NCI-H2227 (cell line): ENCODE measurements around the gene MZT2B.
"Not testable (repeated sequence)": the region's sequence is repeated elsewhere in the genome, so short reads cannot be mapped to it uniquely, and the experiment has no call there.

Experiments used
- DNase-seq: peaks from one replicate; lab custom pipeline; 2025; ENCODE audit not compliant: unreplicated experiment; lab: John Stamatoyannopoulos, UW

MZT2B gene

DNA sequence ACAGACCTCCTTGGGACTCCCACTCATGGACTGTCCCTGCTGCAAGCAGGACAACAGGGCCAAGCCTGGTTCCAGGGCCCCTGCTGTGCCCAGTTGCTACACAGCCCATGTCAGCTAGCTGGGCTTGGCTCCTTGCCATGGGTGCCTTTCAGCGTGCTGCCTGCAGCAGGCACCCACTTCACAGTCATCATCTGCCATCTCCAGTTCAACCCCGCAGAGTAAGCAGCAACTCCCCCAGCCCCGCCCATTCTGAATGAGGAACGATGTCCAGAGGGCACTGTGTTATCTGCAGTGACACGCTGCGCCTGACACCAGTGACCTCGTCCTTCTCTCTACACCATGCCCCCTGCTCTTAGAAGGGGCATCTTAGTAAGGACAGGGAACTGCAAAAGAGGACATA, 20.5 kb downstream of the MZT2B start:
- not testable (repeated sequence) for DNase-seq

DNA sequence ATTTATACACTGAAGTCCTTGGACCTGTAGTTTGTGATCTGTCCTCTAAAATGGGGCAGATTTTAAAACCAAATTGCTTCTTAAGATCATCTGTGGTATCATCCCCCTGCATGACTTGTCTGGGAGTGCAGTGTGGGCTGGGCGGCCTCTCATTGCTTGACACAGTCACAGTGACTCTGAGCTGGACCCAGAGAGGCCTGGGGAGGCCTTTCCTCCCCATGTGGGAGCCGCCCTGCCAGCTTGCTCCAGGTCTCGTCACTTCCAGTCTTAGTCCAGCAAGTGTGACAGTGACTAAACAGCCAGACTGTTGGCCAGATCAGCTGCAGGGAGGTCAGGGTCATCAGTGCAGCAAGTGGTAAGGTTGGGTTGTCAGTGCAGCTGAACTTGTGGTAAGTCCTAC, 21.1 kb downstream of the MZT2B start:
- not testable (repeated sequence) for DNase-seq

DNA sequence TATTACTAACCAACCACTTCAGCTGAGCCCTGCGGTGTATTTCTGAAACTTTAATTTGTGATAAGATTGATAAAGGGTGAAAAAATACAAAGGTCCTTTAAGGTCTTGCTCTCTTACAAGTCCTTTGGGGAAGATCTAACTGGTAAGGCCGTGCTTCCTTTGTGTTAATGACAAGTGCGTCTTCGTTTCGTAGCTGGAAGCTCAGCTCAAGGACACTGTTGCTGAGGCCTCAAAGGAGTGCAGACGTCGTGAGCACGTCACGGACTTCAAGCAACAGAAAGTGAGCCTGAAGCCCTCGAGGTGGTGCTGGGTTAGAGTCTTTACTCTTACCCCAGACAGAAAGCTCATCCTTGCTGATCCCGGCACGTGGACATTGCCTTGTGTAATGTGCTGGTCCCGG, 25.0 kb downstream of the MZT2B start:
- not testable (repeated sequence) for DNase-seq

DNA sequence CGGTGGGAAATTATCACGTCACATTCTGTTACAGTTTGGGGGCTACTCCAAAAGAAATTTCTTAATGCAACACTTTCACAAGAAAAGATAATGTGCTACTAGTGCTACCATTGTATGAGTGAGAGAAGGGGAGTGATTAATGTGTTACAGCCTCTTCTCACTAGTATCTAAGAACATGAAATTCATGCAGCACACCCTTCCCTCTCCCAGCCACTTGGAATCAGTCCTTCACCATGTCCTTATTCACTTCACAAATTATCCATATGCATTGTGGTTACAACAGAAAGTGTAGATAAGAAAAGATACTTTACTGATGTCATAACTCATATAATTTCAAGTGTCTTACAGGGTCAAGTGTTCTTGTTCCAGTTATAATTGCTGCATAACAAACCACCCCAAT, 37.1 kb downstream of the MZT2B start:
- DNase-seq: not testable (repeated sequence)

DNA sequence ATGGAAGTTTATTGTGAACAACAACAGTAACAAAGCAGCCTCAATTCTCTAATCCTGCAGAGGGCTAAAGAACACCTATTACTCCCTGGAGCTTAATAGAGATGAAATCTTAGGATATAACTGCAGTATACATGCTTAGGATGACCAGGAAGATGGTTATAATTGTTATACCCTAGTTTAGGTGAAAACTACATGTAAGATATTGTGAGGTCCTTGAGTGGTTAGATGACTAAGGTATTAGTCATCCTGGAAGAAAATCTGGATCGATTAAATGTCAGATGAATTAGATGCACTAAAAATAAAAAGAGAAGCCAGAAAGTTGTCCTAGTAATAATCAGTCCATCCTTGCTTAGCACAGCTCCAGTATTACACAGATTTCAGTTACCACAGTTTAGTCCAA, 38.4 kb downstream of the MZT2B start:
- DNase-seq: not testable (repeated sequence)

DNA sequence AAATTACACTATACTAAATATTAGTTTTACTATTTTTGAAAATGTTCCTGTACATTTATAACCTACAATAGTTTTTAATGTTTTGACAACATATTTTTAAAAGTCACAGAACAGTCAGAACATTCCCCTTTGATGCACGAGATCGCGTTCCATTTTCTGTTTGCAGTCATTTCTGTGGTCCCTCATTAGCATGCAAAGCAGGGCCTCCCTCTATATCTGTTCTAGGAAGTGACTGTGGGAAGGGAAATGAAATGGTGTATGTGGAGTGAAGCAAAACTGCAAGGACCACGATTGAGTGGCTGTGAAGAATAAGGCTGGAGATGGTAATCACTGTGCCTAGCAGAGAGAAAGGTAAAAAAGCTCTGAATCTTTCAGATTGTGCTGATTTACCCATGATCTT, 40.5 kb downstream of the MZT2B start:
- not testable (repeated sequence) for DNase-seq

DNA sequence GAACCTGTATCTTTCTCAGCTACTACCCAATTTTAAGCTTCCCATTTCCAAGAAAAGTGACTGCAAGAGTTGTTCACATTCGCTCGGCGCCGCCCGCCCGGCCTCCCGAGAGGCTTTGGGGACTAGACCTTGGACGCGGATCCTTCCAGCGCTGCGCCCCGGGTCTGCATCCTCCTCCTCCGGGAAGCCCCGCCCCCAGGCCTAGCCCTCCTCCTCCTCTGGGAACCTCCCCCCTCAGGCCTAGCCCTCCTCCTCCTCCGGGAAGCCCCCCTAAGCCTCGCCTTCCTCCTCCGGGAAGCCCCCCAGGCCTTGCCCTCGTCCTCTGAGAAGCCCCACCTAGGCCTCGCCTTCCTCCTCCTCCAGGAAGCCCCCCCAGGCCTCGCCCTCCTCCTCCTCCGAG, 45.9 kb downstream of the MZT2B start:
- DNase-seq: not testable (repeated sequence)

DNA sequence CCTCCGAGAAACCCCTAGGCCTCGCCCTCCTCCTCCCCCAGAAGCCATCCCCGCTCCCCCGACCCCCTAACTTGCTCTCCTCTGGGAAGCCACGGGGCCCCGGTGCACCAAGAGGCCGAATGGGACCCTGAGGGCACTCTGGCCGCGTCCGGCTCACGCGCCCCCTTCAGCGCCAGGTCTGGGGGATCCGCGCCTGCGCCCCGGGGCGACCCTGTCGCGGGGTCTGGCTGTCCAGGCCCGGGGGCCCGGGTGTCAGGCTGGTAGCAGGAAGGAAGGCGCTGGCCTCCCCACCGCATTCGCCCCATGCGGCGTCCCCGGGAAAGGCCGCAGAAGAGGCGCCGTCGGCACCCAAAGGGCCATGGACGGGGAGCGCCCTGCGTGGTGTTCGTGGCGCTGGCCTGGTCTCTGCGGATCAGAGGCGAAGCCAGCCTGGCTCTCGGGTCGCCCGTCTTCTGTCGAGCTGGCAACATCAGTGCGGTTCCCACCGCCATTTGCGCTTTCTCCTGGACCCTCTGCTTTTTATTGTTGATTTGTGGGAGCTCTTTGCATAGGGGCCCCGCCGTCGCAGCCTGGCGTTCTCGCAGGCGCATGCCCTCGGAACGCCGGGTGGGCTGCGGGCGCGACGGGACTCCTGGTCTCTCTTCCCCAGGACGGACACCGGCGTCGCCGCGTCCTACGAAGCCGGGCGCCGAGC, 46.6 kb downstream of the MZT2B start:
- DNase-seq: not testable (repeated sequence)

DNA sequence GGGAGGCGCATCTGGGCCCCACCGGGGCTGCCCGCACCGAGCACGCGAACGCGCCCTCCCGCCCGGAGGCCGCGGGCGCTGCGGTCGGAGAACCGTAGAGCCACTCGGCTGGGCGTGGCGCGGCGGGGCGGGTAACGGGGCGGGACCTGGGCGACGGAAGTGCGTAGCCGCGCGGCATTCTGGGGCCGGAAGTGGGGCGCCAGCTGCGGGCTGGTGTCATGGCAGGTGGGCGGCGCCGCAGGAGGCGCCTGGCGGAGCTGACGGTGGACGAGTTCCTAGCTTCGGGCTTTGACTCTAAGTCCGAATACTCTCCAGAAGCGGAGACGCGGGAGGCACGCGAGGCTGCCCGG, 47.1 kb downstream of the MZT2B start:
- DNase-seq: not testable (repeated sequence)

DNA sequence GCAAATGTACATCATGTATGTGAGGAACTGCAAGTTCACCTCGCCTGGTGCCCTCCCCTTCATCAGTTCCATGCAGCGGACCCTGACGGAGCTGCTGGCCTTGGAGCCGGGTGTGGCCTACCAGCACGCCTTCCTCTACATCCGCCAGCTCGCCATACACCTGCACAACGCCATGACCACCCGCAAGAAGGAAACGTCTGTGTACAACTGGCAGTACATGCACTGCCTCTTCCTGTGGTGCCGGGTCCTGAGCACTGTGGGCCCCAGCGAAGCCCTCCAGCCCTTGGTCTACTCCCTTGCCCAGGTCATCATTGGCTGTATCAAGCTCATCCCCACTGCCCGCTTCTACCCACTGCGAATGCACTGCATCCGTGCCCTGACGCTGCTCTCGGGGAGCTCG, 48.3 kb downstream of the MZT2B start:
- not testable (repeated sequence) for DNase-seq

DNA sequence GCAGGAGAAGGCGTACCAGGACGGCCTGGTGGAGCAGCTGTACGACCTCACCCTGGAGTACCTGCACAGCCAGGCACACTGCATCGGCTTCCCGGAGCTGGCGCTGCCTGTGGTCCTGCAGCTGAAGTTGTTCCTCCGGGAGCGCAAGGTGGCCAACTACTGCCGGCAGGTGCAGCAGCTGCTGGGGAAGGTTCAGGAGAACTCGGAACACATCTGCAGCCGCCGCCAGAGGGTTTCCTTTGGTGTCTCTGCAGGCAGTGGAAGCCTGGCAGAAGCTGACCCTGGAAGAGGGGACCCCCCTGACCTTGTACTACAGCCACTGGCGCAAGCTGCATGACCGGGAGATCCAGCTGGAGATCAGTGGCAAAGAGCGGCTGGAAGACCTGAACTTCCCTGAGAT, 48.8 kb downstream of the MZT2B start:
- DNase-seq: not testable (repeated sequence)

DNA sequence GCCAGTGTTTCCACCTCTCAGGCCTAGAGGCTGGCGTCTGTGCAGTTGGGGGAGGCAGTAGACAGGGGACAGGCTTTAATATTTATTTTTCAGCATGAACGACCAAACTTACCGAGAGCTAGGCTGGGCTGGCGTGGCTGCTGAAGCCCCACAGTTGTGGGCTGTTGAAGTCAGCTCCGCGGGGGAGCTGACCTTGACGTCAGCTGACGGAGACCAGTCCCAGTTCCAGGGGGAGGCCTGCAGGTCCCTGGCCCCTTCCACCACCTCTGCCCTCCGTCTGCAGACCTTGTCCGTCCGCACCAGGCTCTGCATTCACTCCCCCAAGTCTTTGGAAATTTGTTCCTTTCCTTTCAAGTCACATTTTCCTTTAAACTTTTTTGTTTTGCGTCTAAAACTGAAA, 49.6 kb downstream of the MZT2B start:
- no peak for DNase-seq

DNA sequence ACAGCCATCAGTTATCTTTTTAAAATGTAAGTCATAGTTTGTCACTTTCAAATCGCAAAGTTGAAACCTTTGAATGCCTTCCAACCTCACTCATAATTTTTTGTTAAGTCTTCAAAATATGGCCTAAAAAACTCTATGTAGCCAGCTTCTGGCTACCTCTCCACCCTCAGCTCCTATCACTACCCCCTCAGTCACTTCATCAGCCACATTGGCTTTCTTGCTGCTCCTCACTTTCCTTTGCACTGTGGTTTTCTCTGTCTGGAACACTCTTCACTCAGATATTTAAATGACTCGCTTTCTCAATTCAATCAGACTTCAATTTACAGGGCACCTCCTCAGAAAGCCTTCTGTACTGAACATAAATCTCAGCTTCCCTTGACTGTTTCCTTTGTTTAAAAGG, 51.0 kb downstream of the MZT2B start:
- not testable (repeated sequence) for DNase-seq

DNA sequence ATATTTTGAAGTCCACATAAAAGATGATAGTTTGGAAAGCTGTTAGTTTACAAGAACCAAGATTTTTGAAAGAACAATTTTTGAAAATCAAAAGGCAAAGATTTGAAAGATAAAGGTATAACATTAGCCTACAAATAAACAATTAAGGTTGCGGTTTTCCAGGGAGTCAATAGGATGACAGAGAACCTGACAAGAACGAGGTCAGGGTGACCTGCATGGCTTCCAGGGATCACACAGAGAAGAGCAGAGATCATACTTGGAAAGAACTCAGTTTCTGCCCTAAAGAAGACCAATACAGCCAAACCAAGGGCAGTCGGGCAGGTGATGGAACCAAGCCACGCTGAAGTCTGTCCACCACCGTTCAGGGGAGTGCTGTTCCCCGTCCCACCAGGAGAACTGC, 57.5 kb downstream of the MZT2B start:
- DNase-seq: not testable (repeated sequence)
